Stimulated activated CD4-positive, alpha-beta T cell treated with anti-CD3 and anti-CD28 coated beads, TNF-alpha, amount 100 ng/mL, for 1 hour (primary cell): Measurements from ENCODE around the gene ETS2.
"Not testable (repeated sequence)": the region's sequence is repeated elsewhere in the genome, so short reads cannot be mapped to it uniquely, and the experiment has no call there.

ENCODE experiments used
- DNase-seq, 3 donors: peaks; one replicate each; pipeline ENCODE4 v3.0.0-alpha.2; 2020; ENCODE audit warnings: low read depth in 3 of 3, low spot score in 1 of 3

ETS2 gene

DNA sequence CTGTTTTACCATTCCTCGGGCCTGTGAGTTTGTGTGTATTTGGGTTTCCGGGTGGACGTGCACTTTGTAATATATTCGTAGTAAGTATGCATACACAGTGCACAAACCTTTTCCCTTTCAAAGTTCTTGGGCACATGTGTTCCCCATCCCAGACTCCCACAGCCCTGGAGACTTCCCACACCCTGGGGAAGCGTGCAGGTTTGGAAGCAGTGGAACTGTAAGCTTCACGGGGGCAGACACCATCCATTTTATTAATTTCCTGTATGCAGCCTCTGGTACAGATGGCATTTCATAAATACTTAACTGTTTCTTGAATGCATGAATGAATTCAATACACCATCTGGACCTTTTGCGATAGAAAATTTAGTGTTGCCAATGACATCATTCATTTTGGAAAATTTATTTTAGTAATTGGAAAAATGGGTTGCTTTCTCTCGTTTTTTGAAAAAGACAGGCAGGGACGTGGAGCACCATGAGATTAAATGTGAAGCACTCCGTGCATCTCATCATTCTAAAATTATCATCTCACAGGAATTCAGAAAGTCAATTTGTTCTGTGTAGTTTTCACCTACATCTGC, 10.8 kb downstream of the ETS2 start:
- no peak for DNase-seq

DNA sequence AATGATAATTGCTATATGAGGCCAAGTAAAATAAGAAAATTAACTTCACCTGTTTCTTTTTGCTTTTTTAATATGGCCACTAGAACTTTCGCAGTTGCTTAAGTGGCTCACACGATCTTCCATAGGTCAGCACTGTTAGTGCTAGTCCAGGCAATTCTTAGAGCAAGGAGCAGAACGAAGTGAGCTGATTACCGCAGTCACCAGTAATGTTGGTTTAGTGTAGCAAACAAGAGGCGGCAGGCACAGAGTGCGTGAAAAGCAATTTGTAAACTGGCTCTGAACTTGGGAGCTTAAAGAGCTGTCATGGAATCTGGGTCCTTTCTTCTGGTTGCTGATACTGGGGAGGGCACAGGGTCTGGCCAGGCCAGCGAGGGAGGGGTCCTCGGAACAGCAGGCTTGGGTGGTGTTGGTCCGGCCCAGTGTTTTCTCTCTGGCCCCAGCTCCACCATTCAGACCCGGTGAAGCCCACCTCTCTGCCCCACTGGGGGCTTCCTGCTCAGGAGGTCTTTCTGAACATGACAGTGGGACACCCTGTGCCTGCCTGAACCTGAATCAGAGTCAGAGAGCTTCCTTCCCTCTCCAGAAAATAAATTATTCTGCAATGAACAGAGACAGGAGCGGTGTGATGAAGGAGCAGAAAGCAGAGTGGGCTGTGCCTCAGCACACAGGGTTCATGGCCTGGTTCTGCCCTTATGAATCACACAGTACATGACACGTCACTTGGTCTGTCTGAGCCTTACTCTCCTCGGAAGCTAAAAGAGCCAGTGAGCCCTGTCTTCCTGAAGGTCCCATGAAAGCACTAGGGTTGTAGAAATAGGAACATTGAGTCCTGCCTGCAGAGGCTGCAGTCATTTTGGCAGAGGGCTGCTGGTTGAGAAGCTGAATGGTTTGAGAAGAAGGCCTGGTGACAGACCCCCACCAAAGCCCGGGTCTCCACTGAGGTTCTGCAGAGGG, 11.9 kb downstream of the ETS2 start:
- no peak for DNase-seq

DNA sequence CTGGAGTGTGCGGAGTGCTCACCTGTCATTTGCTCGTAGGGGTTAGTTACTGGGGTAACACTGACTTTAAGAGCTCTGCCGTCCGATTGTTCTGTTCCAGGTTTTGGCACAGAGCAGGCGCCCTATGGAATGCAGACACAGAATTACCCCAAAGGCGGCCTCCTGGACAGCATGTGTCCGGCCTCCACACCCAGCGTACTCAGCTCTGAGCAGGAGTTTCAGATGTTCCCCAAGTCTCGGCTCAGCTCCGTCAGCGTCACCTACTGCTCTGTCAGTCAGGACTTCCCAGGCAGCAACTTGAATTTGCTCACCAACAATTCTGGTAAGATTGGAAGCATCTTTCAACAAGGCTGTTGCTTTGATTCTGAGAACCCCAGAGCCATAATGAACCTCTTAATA, 12.6 kb downstream of the ETS2 start:
- no peak for DNase-seq

GRCh38 chr21:38819051-38819718, 13.5 kb downstream of the ETS2 start:
- DNase-seq = no peak

- no peak for DNase-seq
These were observed 14.0 kb downstream of the ETS2 start for GRCh38 chr21:38819719-38820159.

- no peak for DNase-seq
These were observed 14.9 kb downstream of the ETS2 start for GRCh38 chr21:38820471-38821239.

GRCh38 chr21:38821248-38821647, 15.5 kb downstream of the ETS2 start:
- DNase-seq = no peak

DNA sequence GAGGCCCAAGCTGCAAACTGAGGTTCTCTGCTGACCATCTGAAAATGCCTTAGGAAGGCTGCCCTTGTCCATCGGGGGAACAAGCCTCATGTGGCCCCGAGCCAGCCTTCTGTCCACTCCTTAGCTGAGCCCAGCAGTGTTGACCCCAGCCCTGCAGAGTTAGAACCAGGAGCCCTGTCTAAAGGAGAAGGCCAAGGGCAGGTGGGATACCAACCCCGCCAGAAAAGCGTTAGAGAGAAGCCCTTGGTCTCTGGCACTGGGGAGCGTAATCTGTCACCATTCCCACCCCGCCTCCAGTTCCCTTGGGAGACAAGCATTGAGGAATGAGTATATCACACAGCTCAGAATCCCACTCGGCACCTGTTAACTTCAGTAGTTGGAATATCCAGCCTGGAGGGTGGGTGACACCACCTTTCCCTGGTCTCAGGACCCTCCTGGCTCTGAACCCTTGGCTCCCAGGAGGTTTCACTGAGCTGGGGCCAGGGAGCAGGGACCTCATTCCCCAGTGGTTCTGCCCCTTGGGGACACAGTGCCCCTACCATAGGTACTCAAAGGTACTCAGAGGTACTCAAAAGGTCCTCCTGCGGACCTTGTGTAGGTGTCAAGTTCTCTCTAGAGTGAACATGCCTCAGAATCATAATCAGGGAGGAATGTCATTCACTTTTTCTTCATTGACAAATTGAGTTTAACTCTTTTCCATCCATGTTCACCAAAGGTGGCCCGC, 16.4 kb downstream of the ETS2 start:
- DNase-seq = no peak

GRCh38 chr21:38822778-38823238, 17.1 kb downstream of the ETS2 start:
- no peak for DNase-seq

GRCh38 chr21:38823737-38824123, 18.0 kb downstream of the ETS2 start:
- DNase-seq = no peak

- DNase-seq = no peak
These were observed 18.5 kb downstream of the ETS2 start for GRCh38 chr21:38824124-38824822.

GRCh38 chr21:38825269-38825668, 19.5 kb downstream of the ETS2 start:
- DNase-seq = no peak

DNA sequence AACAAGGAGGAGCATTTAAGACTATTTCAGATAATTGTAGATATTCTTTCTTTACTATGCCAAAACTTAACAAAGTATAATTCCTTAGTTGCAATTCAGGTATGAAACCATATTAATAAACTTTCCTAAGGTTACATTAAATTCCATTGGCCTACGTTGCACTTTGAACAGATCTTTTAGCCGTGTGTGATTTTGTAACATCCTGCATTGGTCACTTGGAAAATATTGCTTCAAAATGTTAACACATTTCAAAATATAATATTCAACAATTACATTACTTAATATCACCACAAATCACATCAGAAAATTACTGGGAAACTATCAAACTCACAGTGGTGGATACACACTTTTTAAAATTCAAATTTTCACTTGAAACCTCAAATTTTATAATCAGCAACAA, 20.2 kb downstream of the ETS2 start:
- DNase-seq = no peak

GRCh38 chr21:38828111-38828510, 22.4 kb downstream of the ETS2 start:
- DNase-seq = not testable (repeated sequence)

DNA sequence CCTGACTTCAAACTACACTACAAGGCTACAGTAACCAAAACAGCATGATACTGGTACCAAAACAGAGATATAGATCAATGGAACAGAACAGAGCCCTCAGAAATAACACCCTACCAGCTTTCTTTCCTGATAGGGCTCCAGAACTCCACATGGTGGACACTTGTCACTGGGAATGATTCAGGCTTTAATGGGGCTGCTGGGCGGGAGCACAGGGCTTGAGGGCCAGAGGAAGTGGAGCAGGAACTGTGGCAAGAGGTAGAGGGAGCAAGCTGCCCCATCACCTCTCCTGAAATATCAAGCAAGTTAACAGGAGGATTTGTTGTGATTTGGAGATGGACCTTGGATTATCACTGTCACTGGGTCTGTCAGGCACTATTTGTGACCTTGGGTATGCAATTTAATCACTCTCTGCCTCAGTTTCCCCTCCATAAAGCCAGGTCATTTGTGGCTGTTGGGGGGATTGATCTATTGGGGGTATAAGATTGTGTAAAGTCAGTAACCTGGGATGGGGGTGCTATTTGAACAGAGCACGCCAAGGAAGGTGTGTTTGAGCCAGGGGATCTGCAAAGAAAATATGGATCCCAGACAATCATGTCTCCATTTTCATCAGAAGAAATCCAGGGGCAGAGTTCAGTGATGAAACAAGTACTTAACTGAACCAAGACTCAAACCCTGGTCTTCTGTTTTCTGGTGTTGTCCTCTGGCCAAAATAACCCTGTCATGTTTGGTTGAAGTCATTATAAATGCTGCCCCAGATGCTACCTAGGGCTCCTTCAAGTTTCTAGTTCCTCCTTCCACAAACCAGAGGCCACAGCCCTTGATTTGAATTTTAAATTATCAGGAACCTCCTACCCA, 25.2 kb downstream of the ETS2 start:
- no peak for DNase-seq

GRCh38 chr21:38831526-38832467, 26.1 kb downstream of the ETS2 start:
- no peak for DNase-seq

DNA sequence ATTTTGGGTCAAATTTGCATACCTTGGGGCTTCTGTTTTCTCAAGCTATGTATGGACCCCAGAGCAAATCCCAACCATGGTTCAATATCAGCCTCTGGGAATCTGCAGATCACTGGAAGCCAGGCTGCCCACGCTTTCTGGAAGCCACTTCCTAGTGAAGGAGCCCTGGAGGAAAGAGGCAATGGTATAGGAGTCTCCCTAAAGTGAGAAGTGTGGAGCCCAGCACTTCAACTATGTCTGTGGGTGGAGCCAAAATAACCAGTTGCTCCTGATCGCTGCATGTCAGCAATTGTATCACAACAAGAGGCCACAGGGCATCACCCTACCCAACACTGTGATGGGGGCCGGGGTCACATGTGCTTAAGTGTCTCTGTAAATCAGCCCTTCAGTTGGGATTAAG, 26.9 kb downstream of the ETS2 start:
- no peak for DNase-seq

DNA sequence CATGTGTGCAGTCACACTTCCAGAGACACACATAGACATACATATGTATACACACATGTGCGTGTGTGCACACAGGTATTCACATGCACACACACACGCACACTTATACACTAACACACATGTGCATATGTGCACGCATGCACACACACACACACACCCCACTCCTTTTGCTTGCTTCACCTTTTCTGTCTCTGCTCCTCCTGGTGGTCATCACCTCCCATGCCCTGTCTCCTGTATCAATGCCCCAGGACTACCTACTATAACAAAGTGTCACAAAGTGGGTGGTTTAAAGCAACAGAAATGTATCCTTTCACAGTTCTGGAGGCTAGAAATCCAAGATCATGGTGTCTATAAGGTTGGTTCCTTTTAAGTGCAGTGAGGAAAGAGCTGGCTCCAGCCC, 27.4 kb downstream of the ETS2 start:
- DNase-seq = no peak
